Activated naive CD8-positive, alpha-beta T cell treated with anti-CD3 and anti-CD28 coated beads, Interleukin-2, amount 10 ng/mL, durations not matched to agents 7 days and 5 days (primary cell): ENCODE data around the gene ESRRB. TPM values are rescaled to one million over a fixed set of nuclear protein-coding genes. Genes with fewer than 3 reads are reported as not detected.

Source experiments
- ATAC-seq: fragments of 150-1000 bp; cut with Tn5 transposase; one replicate; pipeline ENCODE4 v1.10.0; 2021; ENCODE audit warnings: low read depth, moderate library complexity
- POLR2A ChIA-PET: fragments of 350-600 bp; sonication (Branson Sonifier 250); formaldehyde crosslinking; loops from one replicate; lab custom pipeline; 2021; ENCODE audit warnings: antibody characterized with exemption; lab: Charles Lee
- DNase-seq: peaks from one replicate; pipeline ENCODE4 v3.0.0; 2021
- H3K27ac Mint-ChIP-seq: one replicate; pipeline ENCODE4 v1.8.0; 2022; ENCODE audit warnings: mild to moderate bottlenecking, mixed read lengths
- H3K27me3 Mint-ChIP-seq: one replicate; pipeline ENCODE4 v1.8.0; 2022; ENCODE audit warnings: mild to moderate bottlenecking, moderate library complexity, mixed read lengths
- H3K36me3 Mint-ChIP-seq: one replicate; pipeline ENCODE4 v1.8.0; 2021; ENCODE audit warnings: mild to moderate bottlenecking, mixed read lengths
- H3K4me1 Mint-ChIP-seq: one replicate; pipeline ENCODE4 v1.8.0; 2021; ENCODE audit warnings: mixed read lengths
- H3K4me3 Mint-ChIP-seq: one replicate; pipeline ENCODE4 v1.8.0; 2022; ENCODE audit warnings: mild to moderate bottlenecking, moderate library complexity, mixed read lengths
- H3K9me3 Mint-ChIP-seq: one replicate; pipeline ENCODE4 v1.8.0; 2021; ENCODE audit warnings: mixed read lengths
- total RNA-seq, 2 experiments: library from RNA; stranded (reverse); gene quantifications; one replicate each; pipeline ENCODE4 v1.2.3, GENCODE V29; 2021

ESRRB gene
- total RNA-seq, 2 experiments from 2014 or later = 0.14 TPM; not detected in 1

- ATAC-seq (no peak), DNase-seq (no peak)
- POLR2A ChIA-PET = no interaction called here
- Mint-ChIP-seq H3K27ac (no peak overlapping the region), H3K4me3 (no peak overlapping the region), H3K4me1 (no peaks in the 10 kb centered on the region), H3K27me3 (peaks cover 5% of the 10 kb centered on the region), H3K9me3 (no peaks in the 10 kb centered on the region), H3K36me3 (no peaks in the 10 kb centered on the region)
These were observed 36.0 kb upstream of the ESRRB start for GRCh38 chr14:76339728-76340615.

- no peak overlapping the region for H3K4me3 Mint-ChIP-seq
- DNase-seq (no peak), ATAC-seq (no peak)
- H3K4me1 Mint-ChIP-seq = no peaks in the 10 kb centered on the region
- no peaks in the 10 kb centered on the region for H3K36me3 Mint-ChIP-seq
- H3K27ac Mint-ChIP-seq = no peak overlapping the region
- H3K9me3 Mint-ChIP-seq = no peaks in the 10 kb centered on the region
- peaks cover 11% of the 10 kb centered on the region for H3K27me3 Mint-ChIP-seq
- POLR2A ChIA-PET = no interaction called here
These were observed 32.6 kb upstream of the ESRRB start for GRCh38 chr14:76343386-76343785.

GRCh38 chr14:76346391-76347160 lies 29.4 kb upstream of the ESRRB start:
- ATAC-seq (no peak), DNase-seq (no peak)
- no peak overlapping the region for H3K27ac Mint-ChIP-seq
- no peaks in the 10 kb centered on the region for H3K9me3 Mint-ChIP-seq
- no peaks in the 10 kb centered on the region for H3K4me1 Mint-ChIP-seq
- no peak overlapping the region for H3K4me3 Mint-ChIP-seq
- POLR2A ChIA-PET = no interaction called here
- H3K36me3 Mint-ChIP-seq = no peaks in the 10 kb centered on the region
- peaks cover 22% of the 10 kb centered on the region for H3K27me3 Mint-ChIP-seq

- Mint-ChIP-seq H3K27me3 (peaks cover 30% of the 10 kb centered on the region), H3K4me3 (no peak overlapping the region), H3K27ac (no peak overlapping the region), H3K4me1 (peaks cover 5% of the 10 kb centered on the region), H3K36me3 (no peaks in the 10 kb centered on the region), H3K9me3 (no peaks in the 10 kb centered on the region)
- POLR2A ChIA-PET = no interaction called here
- DNase-seq (no peak), ATAC-seq (no peak)
These were observed 27.0 kb upstream of the ESRRB start for GRCh38 chr14:76348898-76349297.

- H3K9me3 Mint-ChIP-seq = no peaks in the 10 kb centered on the region
- DNase-seq = no peak
- no peak for ATAC-seq
- no peak overlapping the region for H3K4me3 Mint-ChIP-seq
- no peaks in the 10 kb centered on the region for H3K36me3 Mint-ChIP-seq
- no peak overlapping the region for H3K27ac Mint-ChIP-seq
- peaks cover 5% of the 10 kb centered on the region for H3K4me1 Mint-ChIP-seq
- POLR2A ChIA-PET = no interaction called here
- H3K27me3 Mint-ChIP-seq = peaks cover 31% of the 10 kb centered on the region
These were observed 25.9 kb upstream of the ESRRB start for GRCh38 chr14:76349993-76350392.

GRCh38 chr14:76350671-76351070 lies 25.3 kb upstream of the ESRRB start:
- Mint-ChIP-seq H3K36me3 (no peaks in the 10 kb centered on the region), H3K4me1 (peaks cover 5% of the 10 kb centered on the region), H3K4me3 (no peak overlapping the region), H3K9me3 (no peaks in the 10 kb centered on the region), H3K27me3 (peaks cover 29% of the 10 kb centered on the region), H3K27ac (no peak overlapping the region)
- DNase-seq (no peak), ATAC-seq (no peak)
- POLR2A ChIA-PET = no interaction called here

GRCh38 chr14:76351941-76352340 lies 24.0 kb upstream of the ESRRB start:
- Mint-ChIP-seq H3K4me1 (peaks cover 5% of the 10 kb centered on the region), H3K27ac (no peak overlapping the region), H3K27me3 (peaks cover 33% of the 10 kb centered on the region), H3K9me3 (no peaks in the 10 kb centered on the region), H3K4me3 (no peak overlapping the region), H3K36me3 (no peaks in the 10 kb centered on the region)
- ATAC-seq (no peak), DNase-seq (no peak)
- POLR2A ChIA-PET = interaction anchor here (0.6 to 0.7 kb wide), 2 partner anchors 98 to 266 kb away, joined by 3 to 7 read pairs; no protein-coding TSS in a partner anchor

- DNase-seq = peak; percentile 77
- Mint-ChIP-seq H3K9me3 (no peaks in the 10 kb centered on the region), H3K4me1 (peaks cover 5% of the 10 kb centered on the region), H3K27ac (no peak overlapping the region), H3K4me3 (peak overlapping the region; percentile 54), H3K36me3 (no peaks in the 10 kb centered on the region), H3K27me3 (peaks cover 34% of the 10 kb centered on the region)
- ATAC-seq = peak; percentile 72
- POLR2A ChIA-PET = interaction anchor here (0.6 kb wide), 1 partner anchor 97 kb away, joined by 3 read pairs; no protein-coding TSS in a partner anchor
These were observed 23.2 kb upstream of the ESRRB start for GRCh38 chr14:76352639-76353281.

GRCh38 chr14:76354310-76354709 lies 21.6 kb upstream of the ESRRB start:
- peaks cover 28% of the 10 kb centered on the region for H3K27me3 Mint-ChIP-seq
- H3K9me3 Mint-ChIP-seq = no peaks in the 10 kb centered on the region
- POLR2A ChIA-PET = no interaction called here
- DNase-seq = no peak
- ATAC-seq = no peak
- H3K4me1 Mint-ChIP-seq = peaks cover 5% of the 10 kb centered on the region
- H3K27ac Mint-ChIP-seq = no peak overlapping the region
- H3K4me3 Mint-ChIP-seq = no peak overlapping the region
- no peaks in the 10 kb centered on the region for H3K36me3 Mint-ChIP-seq

- H3K36me3 Mint-ChIP-seq = no peaks in the 10 kb centered on the region
- DNase-seq (no peak), ATAC-seq (no peak)
- peaks cover 34% of the 10 kb centered on the region for H3K27me3 Mint-ChIP-seq
- POLR2A ChIA-PET = no interaction called here
- no peak overlapping the region for H3K27ac Mint-ChIP-seq
- peaks cover 5% of the 10 kb centered on the region for H3K4me1 Mint-ChIP-seq
- no peak overlapping the region for H3K4me3 Mint-ChIP-seq
- no peaks in the 10 kb centered on the region for H3K9me3 Mint-ChIP-seq
These were observed 20.2 kb upstream of the ESRRB start for GRCh38 chr14:76355771-76356170.

- no peak overlapping the region for H3K27ac Mint-ChIP-seq
- no peaks in the 10 kb centered on the region for H3K36me3 Mint-ChIP-seq
- ATAC-seq (no peak), DNase-seq (no peak)
- no peaks in the 10 kb centered on the region for H3K9me3 Mint-ChIP-seq
- peaks cover 40% of the 10 kb centered on the region for H3K27me3 Mint-ChIP-seq
- no peaks in the 10 kb centered on the region for H3K4me1 Mint-ChIP-seq
- no peak overlapping the region for H3K4me3 Mint-ChIP-seq
- POLR2A ChIA-PET = no interaction called here
These were observed 4.9 kb upstream of the ESRRB start for GRCh38 chr14:76371066-76371465.

- no peak overlapping the region for H3K27ac Mint-ChIP-seq
- H3K4me3 Mint-ChIP-seq = no peak overlapping the region
- no peak for DNase-seq
- H3K27me3 Mint-ChIP-seq = peaks cover 50% of the 10 kb centered on the region
- no peaks in the 10 kb centered on the region for H3K36me3 Mint-ChIP-seq
- H3K9me3 Mint-ChIP-seq = no peaks in the 10 kb centered on the region
- ATAC-seq = no peak
- POLR2A ChIA-PET = no interaction called here
- peaks cover 2% of the 10 kb centered on the region for H3K4me1 Mint-ChIP-seq
These were observed 2.5 kb upstream of the ESRRB start for GRCh38 chr14:76373456-76373855.

GRCh38 chr14:76375484-76375883 lies 453 bp upstream of the ESRRB start:
- H3K36me3 Mint-ChIP-seq = no peaks in the 10 kb centered on the region
- peaks cover 67% of the 10 kb centered on the region for H3K27me3 Mint-ChIP-seq
- H3K4me3 Mint-ChIP-seq = no peak overlapping the region
- ATAC-seq = no peak
- DNase-seq = no peak
- no peak overlapping the region for H3K27ac Mint-ChIP-seq
- no peaks in the 10 kb centered on the region for H3K9me3 Mint-ChIP-seq
- POLR2A ChIA-PET = interaction anchor here (0.6 kb wide), 1 partner anchor 986 kb away, joined by 6 read pairs; no protein-coding TSS in a partner anchor
- H3K4me1 Mint-ChIP-seq = peaks cover 2% of the 10 kb centered on the region
